ENCODE results near the gene MGMT.
A peak's percentile ranks its signal among the peaks of the same experiment; 100 is the strongest.

Gene MGMT

DNA sequence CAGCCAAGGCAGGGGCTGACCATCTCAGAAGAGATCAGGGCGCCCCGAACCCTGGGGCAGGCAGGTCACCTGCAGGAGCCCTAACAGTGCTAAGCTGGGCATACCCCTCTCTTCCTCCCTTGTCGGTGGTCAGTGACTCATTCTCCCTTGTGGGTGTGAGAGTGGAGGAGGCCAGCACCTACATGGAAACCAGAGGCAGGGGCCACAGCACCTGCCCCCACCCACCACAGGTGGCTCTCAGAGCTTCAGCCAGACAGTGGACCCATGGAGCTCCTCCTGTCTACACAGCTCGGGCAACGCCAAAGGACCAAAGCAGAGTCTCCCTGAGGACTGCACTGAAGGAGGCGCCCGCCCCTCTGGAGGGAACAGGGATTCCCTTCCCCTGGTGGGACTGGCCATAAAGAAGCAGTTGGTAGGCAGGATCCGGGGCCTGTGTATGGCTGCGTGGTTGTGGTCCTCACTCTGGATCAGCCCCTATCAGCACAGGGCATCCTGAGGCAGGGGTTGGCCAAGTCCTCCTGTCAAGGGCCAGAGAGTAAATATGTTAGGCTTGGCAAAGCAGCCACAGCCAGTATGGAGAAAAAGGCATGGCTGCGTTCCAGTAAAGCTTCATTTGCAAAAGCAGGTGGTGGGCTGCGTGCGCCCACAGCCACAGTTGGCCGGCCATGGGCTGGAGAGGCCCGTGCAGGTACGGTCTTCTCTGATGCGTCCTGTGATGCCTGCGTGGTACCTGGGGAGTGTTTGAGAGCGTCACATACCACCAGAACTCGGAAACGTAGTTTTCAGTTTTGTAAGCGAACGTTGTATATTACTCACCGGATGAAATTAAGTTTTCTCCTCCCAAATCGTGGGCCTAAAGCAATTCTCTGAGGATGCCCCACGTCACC, 298.9 kb downstream of the MGMT start:
- Histone ChIP-seq H3K9ac (no peak overlapping the region), H3K4me3 (no peak overlapping the region), H4K20me1 (peaks cover 25% of the 10 kb centered on the region; the same call in 1 of the 2 replicates), H3K9me3 (no peaks in the 10 kb centered on the region), H3K4me2 (no peak overlapping the region), H3K36me3 (peaks cover 75% of the 10 kb centered on the region), H3K4me1 (peaks cover 6% of the 10 kb centered on the region), H3K27ac (no peak overlapping the region), H3K27me3 (no peaks in the 10 kb centered on the region)
- no peak for TF ChIP-seq Cebpa-rat (IDR thresholded peaks at IDR 0.05)

DNA sequence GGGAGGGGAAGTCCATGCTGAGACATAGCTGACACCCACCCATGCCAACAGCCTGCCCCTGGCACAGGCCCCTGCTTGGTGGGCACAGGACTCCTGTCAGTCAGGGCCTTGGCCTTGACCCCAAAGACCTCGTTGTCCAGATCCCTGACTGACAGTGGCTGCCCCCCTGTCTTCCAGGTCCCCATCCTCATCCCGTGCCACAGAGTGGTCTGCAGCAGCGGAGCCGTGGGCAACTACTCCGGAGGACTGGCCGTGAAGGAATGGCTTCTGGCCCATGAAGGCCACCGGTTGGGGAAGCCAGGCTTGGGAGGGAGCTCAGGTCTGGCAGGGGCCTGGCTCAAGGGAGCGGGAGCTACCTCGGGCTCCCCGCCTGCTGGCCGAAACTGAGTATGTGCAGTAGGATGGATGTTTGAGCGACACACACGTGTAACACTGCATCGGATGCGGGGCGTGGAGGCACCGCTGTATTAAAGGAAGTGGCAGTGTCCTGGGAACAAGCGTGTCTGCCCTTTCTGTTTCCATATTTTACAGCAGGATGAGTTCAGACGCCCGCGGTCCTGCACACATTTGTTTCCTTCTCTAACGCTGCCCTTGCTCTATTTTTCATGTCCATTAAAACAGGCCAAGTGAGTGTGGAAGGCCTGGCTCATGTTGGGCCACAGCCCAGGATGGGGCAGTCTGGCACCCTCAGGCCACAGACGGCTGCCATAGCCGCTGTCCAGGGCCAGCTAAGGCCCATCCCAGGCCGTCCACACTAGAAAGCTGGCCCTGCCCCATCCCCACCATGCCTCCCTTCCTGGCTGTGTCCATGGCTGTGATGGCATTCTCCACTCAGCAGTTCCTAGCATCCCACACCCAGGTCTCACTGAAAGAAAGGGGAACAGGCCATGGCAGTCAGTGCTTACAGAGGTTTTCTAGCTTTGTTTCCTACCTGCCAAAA, 299.8 kb downstream of the MGMT start:
- Histone ChIP-seq H4K20me1 (peaks cover 28% of the 10 kb centered on the region; the same call in 1 of the 2 replicates), H3K4me3 (no peak overlapping the region), H3K4me1 (peaks cover 14% of the 10 kb centered on the region), H3K9ac (no peak overlapping the region), H3K27ac (no peak overlapping the region), H3K9me3 (no peaks in the 10 kb centered on the region), H3K27me3 (no peaks in the 10 kb centered on the region), H3K4me2 (no peak overlapping the region), H3K36me3 (peaks cover 71% of the 10 kb centered on the region)
- no peak for TF ChIP-seq Cebpa-rat (IDR thresholded peaks at IDR 0.05)

DNA sequence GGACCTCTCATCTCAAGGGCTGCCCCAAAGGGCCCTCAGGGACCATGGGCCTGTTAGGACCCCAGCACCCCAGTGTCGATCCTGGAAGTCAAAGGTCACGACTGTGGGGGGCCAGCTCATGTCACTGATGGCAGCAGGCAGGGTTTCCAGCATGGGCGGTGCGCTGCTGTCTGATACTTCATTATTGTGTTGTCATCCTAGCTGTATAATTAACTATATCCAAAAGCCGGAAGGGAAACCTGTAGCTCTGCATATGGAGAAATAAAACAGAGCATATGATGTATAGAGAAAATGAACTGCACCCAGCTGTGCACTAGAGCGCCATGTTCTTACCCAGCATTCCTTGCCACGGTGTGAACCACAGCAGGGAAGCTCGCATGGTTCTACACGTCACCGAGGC, 300.7 kb downstream of the MGMT start:
- Histone ChIP-seq H3K9me3 (no peaks in the 10 kb centered on the region), H3K4me3 (no peak overlapping the region), H3K36me3 (peaks cover 72% of the 10 kb centered on the region), H4K20me1 (peaks cover 21% of the 10 kb centered on the region; the same call in 1 of the 2 replicates), H3K27me3 (no peaks in the 10 kb centered on the region), H3K27ac (no peak overlapping the region), H3K4me2 (no peak overlapping the region), H3K4me1 (peaks cover 14% of the 10 kb centered on the region), H3K9ac (no peak overlapping the region)
- TF ChIP-seq Cebpa-rat (IDR thresholded peaks at IDR 0.05): no peak

DNA sequence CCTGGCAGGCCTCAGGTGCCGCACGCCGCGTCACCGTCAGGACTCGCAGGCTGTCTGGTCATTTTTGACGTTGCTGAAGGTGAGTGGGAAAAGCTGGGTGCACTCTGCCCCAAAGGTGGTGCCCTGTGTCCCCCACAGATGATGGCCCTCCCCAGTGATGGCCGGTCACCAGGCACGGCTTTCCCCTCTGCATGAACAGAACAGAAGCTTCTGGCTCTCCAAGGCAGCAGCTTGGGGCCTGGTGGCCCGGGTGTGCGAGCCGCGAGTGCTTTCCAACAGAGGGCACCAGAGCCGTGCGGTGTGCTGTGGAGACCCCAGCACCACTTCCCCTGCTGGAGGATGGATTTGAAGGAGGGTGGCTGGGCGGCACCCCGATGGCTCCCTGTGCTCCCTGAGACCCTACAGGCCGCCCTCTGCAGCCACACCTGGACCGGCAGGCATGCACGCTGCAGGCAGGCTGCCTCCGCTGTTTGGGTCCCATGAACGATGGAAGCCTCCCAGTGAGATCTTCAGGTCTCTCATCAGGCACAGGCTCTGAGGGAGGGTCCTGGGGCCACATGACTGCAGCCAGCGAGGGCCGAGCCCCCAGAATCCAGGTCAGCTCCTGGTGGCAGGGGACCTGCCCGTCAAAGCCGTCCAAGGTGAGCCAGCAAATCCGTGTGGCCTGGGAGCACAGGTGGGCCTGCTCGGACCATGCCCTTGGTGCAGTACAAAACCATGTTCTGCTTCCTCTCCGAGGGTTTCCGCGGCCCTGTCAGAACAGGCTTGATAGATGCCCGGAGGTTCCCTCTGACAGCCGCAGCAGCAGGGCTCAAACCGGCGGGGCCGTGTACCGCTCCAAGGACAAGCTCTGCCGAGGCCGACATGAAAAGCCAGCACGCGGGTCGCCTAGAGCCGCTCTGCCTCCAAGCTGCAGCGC, 301.7 kb downstream of the MGMT start:
- no peak for TF ChIP-seq Cebpa-rat (IDR thresholded peaks at IDR 0.05)
- H3K9me3 ChIP-seq: no peaks in the 10 kb centered on the region

DNA sequence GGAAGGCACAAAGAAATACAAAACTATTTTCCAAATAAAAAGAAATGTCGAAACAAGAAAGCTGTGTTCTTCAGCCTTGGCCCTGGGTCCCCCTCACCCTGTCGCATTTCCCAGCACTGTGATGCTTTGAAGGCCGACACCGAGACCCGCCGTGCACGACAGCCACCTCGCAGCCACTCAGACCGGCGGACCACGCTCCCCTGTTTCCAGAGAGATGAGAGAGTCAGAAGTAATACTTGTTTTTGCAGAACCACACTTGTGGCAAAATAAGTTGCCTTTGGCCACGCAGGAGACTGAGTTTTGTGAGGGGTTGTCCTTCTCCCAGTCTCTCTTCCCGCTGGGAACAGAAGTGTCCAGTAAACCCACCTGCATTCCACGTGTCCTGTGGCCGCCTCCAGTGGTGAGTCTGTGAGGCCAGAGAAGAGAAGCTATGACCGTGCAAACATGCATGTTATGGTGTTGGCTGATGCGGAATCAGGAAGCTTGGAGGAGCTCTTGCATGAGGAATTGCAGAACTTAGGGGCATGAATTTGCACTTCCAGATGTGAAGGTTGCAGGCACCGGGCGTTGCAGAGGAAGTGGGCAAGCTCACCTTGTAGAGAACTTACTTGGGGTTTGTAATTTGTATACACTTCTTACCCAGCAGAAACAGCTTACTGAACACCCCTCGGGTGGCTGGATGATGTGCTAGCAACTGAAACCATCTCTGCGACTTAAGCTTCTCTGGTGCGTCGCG, 302.5 kb downstream of the MGMT start:
- Histone ChIP-seq H3K36me3 (peaks cover 80% of the 10 kb centered on the region), H3K4me1 (peaks cover 18% of the 10 kb centered on the region), H3K9ac (no peak overlapping the region), H4K20me1 (peaks cover 21% of the 10 kb centered on the region; the same call in 1 of the 2 replicates), H3K9me3 (no peaks in the 10 kb centered on the region), H3K4me3 (no peak overlapping the region), H3K27ac (no peak overlapping the region), H3K27me3 (no peaks in the 10 kb centered on the region), H3K4me2 (no peak overlapping the region)
- no peak for TF ChIP-seq Cebpa-rat (IDR thresholded peaks at IDR 0.05)

More for the DNA sequence above, 301.7 kb downstream of the MGMT start:
- Histone ChIP-seq H4K20me1 (peaks cover 21% of the 10 kb centered on the region; the same call in 1 of the 2 replicates), H3K4me1 (peaks cover 14% of the 10 kb centered on the region), H3K9ac (no peak overlapping the region), H3K27ac (no peak overlapping the region), H3K36me3 (peaks cover 79% of the 10 kb centered on the region), H3K4me3 (no peak overlapping the region), H3K4me2 (no peak overlapping the region), H3K27me3 (no peaks in the 10 kb centered on the region)

DNA sequence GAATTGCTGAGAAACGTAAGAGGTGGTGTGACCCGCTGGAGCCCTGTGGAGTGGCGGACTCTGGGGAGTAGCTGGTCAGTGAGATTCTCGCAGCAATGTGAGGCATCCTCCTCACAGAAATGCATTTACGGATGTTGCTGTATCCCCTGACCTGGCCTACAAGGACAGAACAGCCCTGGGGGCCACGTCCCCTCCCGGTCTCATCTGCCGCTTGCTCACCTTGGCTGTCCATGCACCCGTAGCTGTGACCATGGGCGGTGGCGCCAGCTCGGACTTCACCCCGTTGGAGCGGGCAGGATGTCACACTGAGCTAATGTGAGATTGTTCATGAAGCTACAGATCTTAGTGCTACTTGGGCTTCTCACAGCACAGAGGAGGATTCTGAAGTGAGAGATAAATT, 303.2 kb downstream of the MGMT start:
- H3K27me3 ChIP-seq: no peaks in the 10 kb centered on the region
- H3K4me1 ChIP-seq: peaks cover 18% of the 10 kb centered on the region
- H3K27ac ChIP-seq: no peak overlapping the region
- no peak overlapping the region for H3K4me3 ChIP-seq
- peaks cover 80% of the 10 kb centered on the region for H3K36me3 ChIP-seq
- TF ChIP-seq Cebpa-rat (IDR thresholded peaks at IDR 0.05): no peak
- H3K4me2 ChIP-seq: no peak overlapping the region
- H3K9ac ChIP-seq: no peak overlapping the region
- H3K9me3 ChIP-seq: no peaks in the 10 kb centered on the region
- peaks cover 21% of the 10 kb centered on the region; the same call in 1 of the 2 replicates for H4K20me1 ChIP-seq

DNA sequence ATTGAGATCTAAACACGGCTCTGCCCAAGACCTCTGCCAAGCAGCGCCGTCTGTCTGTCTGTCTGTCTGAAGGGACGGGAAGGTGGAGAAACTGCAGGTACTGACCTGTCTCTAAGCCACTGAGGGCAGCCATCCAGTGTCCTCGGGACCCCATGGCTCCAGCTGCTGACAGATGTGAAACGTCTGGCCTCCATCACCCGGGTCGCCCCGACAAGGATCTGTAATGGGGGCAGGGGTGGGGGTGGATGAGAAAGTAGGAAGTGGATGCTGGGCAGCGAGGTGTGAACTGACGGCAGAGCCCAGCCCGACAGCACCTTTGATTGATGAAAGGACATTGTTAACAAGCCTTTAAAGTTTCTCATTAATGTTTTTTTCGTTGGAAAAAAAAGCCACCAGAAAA, 304.0 kb downstream of the MGMT start:
- H3K9me3 ChIP-seq: no peaks in the 10 kb centered on the region
- H3K27ac ChIP-seq: no peak overlapping the region
- H4K20me1 ChIP-seq: peaks cover 21% of the 10 kb centered on the region; the same call in 1 of the 2 replicates
- no peaks in the 10 kb centered on the region for H3K27me3 ChIP-seq
- H3K36me3 ChIP-seq: peaks cover 75% of the 10 kb centered on the region
- TF ChIP-seq Cebpa-rat (IDR thresholded peaks at IDR 0.05): no peak
- H3K4me2 ChIP-seq: peak overlapping the region; percentile 48
- H3K4me1 ChIP-seq: peaks cover 18% of the 10 kb centered on the region
- H3K9ac ChIP-seq: peak overlapping the region; percentile 48; the same call in 1 of the 2 replicates
- no peak overlapping the region for H3K4me3 ChIP-seq

DNA sequence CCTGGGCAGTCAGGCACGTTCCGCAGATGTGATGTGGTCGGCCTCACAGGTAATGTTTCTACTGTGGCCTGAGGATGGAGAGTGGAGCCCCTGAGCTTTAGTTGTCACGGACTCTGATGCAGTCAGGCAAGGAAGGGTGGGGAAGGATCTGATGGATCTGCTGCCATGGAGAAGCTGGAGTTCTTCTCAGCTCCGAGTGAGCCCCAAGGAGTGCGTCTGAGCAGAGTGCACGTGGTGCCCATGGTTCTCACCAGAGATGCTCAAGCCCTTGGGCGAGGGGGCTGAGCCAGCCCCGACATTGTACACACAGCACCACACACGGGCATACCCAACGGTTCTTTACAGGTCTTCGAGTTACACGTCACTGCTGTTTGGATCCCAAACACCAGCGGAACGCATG, 304.5 kb downstream of the MGMT start:
- peaks cover 18% of the 10 kb centered on the region for H3K4me1 ChIP-seq
- no peaks in the 10 kb centered on the region for H3K9me3 ChIP-seq
- peaks cover 71% of the 10 kb centered on the region for H3K36me3 ChIP-seq
- H3K27ac ChIP-seq: no peak overlapping the region
- H4K20me1 ChIP-seq: peaks cover 21% of the 10 kb centered on the region; the same call in 1 of the 2 replicates
- TF ChIP-seq Cebpa-rat (IDR thresholded peaks at IDR 0.05): no peak
- H3K4me3 ChIP-seq: no peak overlapping the region
- peak overlapping the region; percentile 48 for H3K4me2 ChIP-seq
- no peaks in the 10 kb centered on the region for H3K27me3 ChIP-seq
- H3K9ac ChIP-seq: no peak overlapping the region

Data from BLaER1 (cell line).